ENCODE results near the gene OR2F1.

- TF ChIP-seq CTCF (conservative IDR thresholded peaks at IDR 0.05) (no peak), ZFX (IDR thresholded peaks at IDR 0.05) (no peak)
Observed at GRCh38 chr7:143954135-143954534, 509 bp upstream of the OR2F1 start.

Data from C4-2B (cell line).